ENCODE results near the gene VENTX. TPM values are rescaled to one million over a fixed set of nuclear protein-coding genes. Genes with fewer than 3 reads are reported as not detected.

VENTX gene
- total and polyA plus RNA-seq, 2 of the 4 experiments (the other 2 are of a cell fraction): not detected

- Histone ChIP-seq H2BK20ac (ENCODE audit: low read depth, low read length) (no peak overlapping the region), H3K4me3 (ENCODE audit: insufficient read depth, low read depth, low read length) (no peak overlapping the region), H4K20me1 (ENCODE audit: insufficient read depth, low read length) (no peaks in the 10 kb centered on the region), H4K5ac (ENCODE audit: low read depth, low read length) (no peak overlapping the region), H3K14ac (replicated peaks; ENCODE audit: low read depth, low read length) (no peak overlapping the region), H2BK5ac (ENCODE audit: low read depth, low read length, poor library complexity, severe bottlenecking) (no peak overlapping the region), H3K27me3 (ENCODE audit: control insufficient read depth, insufficient read depth, low read length) (no peaks in the 10 kb centered on the region), H2BK120ac (ENCODE audit: low read depth, low read length) (no peak overlapping the region), H3K36me3 (ENCODE audit: control insufficient read depth, insufficient read depth, low read length) (no peaks in the 10 kb centered on the region), H3K23ac (ENCODE audit: low read depth, low read length) (no peak overlapping the region), H3K9me3 (ENCODE audit: control insufficient read depth, insufficient read depth, low read length) (no peaks in the 10 kb centered on the region), H2BK15ac (ENCODE audit: low read depth, low read length) (no peak overlapping the region), H4K91ac (ENCODE audit: insufficient read depth, low read depth, low read length) (no peak overlapping the region), H3K9me1 (ENCODE audit: insufficient read depth, low read length) (no peaks in the 10 kb centered on the region), H2AK9ac (replicated peaks; ENCODE audit: low read depth, low read length, poor library complexity) (peak overlapping the region; percentile 55), H3K27ac (ENCODE audit: insufficient read depth, low read length) (no peak overlapping the region), H3K9ac (ENCODE audit: low read depth, low read length) (no peak overlapping the region), H3K79me1 (ENCODE audit: low read depth in 1 of 2, low read length in 2 of 2) (no peaks in the 10 kb centered on the region), H2AFZ (replicated peaks; ENCODE audit: low read length, poor library complexity) (no peak overlapping the region), H4K8ac (ENCODE audit: low read depth in 2 of 2, low read length in 2 of 2) (no peak overlapping the region), H3K18ac (ENCODE audit: low read depth, low read length) (no peak overlapping the region), H3K4me2 (ENCODE audit: low read depth, low read length) (no peak overlapping the region), H3K4ac (ENCODE audit: low read depth, low read length) (no peak overlapping the region), H3K56ac (ENCODE audit: extremely low read depth, insufficient read depth, low read length) (no peak overlapping the region), H3K4me1 (ENCODE audit: control insufficient read depth, insufficient read depth, low read length) (no peaks in the 10 kb centered on the region), H2AK5ac (ENCODE audit: low read depth, low read length) (no peak overlapping the region)
- no peak for DNase-seq
- TF ChIP-seq CEBPB (IDR thresholded peaks at IDR 0.05; ENCODE audit: low read depth, low read length) (no peak), FOS (IDR thresholded peaks at IDR 0.05; ENCODE audit: low read depth, low read length) (no peak), MAZ (IDR thresholded peaks at IDR 0.05; ENCODE audit: borderline replicate concordance, low read depth, low read length) (no peak), MXI1 (IDR thresholded peaks at IDR 0.05; ENCODE audit: borderline replicate concordance, low read depth, low read length) (no peak), RCOR1 (IDR thresholded peaks at IDR 0.05; ENCODE audit: insufficient replicate concordance, low read length) (no peak), POLR2A (IDR thresholded peaks at IDR 0.05; ENCODE audit: low read depth, low read length) (no peak), RFX5 (IDR thresholded peaks at IDR 0.05; ENCODE audit: low read depth, low read length) (no peak), BHLHE40 (IDR thresholded peaks at IDR 0.05; ENCODE audit: low read depth, low read length) (no peak), NFE2L2 (IDR thresholded peaks at IDR 0.05; ENCODE audit: low read depth, low read length) (no peak), RAD21 (IDR thresholded peaks at IDR 0.05; ENCODE audit: low read length) (no peak)
- TF ChIP-seq, protein P1, sequence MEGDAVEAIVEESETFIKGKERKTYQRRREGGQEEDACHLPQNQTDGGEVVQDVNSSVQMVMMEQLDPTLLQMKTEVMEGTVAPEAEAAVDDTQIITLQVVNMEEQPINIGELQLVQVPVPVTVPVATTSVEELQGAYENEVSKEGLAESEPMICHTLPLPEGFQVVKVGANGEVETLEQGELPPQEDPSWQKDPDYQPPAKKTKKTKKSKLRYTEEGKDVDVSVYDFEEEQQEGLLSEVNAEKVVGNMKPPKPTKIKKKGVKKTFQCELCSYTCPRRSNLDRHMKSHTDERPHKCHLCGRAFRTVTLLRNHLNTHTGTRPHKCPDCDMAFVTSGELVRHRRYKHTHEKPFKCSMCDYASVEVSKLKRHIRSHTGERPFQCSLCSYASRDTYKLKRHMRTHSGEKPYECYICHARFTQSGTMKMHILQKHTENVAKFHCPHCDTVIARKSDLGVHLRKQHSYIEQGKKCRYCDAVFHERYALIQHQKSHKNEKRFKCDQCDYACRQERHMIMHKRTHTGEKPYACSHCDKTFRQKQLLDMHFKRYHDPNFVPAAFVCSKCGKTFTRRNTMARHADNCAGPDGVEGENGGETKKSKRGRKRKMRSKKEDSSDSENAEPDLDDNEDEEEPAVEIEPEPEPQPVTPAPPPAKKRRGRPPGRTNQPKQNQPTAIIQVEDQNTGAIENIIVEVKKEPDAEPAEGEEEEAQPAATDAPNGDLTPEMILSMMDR (conservative IDR thresholded peaks at IDR 0.05; ENCODE audit: low read depth, low read length): no peak
- in situ Hi-C loops (cut with MboI; ENCODE audit: low sequenced_read_pairs): no loop called here
- no TSS peak for BruUV-seq (replicated peaks)
- 86% methylated on average over 15 of the region's 36 CpGs; no CpG with 5 or more reads in 1 of the 2 experiments for WGBS, 2 experiments (ENCODE audit: extremely low coverage in 2 of 2, insufficient read length in 1 of 2)
- ChIA-PET POLR2A (ENCODE audit: unreplicated experiment) (no interaction called here), CTCF (no interaction called here)
- dilution Hi-C loops (cut with HindIII; ENCODE audit: low sequenced_read_pairs, unreplicated experiment): no loop called here
- no peak for ATAC-seq (ENCODE audit: low read depth)
- intact Hi-C loops (cut with micrococcal nuclease): no loop called here
Measured at GRCh38 chr10:133207041-133207600, 30.5 kb upstream of the VENTX start.
